ENCODE results near the gene SIDT2. TPM values are rescaled to one million over a fixed set of nuclear protein-coding genes. Genes with fewer than 3 reads are reported as not detected.
A peak's percentile ranks its signal among the peaks of the same experiment; 100 is the strongest.

The SIDT2 gene
- total RNA-seq, 1 experiment from 2014 or later: 37.0 TPM

DNA sequence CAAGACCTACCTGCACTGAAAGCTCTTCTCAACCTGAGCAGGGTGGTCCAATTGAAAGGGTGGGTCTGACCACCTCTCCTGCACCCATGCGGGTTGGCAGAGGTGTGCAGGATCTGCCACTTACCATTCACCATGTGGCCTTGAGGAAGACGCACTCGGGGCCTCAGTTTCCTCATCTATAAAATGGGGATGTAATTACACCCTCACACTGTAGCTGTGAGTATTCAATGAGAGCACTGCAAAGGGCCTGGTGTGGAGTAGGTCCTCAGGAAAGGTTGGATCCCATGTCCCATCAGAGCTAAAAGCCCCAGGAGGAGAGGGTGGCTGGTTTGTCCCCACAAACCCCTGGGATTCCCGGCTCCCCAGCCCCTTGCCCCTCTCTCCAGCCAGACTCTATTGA, 20.1 kb downstream of the SIDT2 start (continued):
- TF ChIP-seq CEBPB (IDR thresholded peaks at IDR 0.05; ENCODE audit: low read depth): no peak
- TF ChIP-seq SIN3A (IDR thresholded peaks at IDR 0.05; ENCODE audit: low read depth): no peak
- TF ChIP-seq, protein P1, sequence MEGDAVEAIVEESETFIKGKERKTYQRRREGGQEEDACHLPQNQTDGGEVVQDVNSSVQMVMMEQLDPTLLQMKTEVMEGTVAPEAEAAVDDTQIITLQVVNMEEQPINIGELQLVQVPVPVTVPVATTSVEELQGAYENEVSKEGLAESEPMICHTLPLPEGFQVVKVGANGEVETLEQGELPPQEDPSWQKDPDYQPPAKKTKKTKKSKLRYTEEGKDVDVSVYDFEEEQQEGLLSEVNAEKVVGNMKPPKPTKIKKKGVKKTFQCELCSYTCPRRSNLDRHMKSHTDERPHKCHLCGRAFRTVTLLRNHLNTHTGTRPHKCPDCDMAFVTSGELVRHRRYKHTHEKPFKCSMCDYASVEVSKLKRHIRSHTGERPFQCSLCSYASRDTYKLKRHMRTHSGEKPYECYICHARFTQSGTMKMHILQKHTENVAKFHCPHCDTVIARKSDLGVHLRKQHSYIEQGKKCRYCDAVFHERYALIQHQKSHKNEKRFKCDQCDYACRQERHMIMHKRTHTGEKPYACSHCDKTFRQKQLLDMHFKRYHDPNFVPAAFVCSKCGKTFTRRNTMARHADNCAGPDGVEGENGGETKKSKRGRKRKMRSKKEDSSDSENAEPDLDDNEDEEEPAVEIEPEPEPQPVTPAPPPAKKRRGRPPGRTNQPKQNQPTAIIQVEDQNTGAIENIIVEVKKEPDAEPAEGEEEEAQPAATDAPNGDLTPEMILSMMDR (IDR thresholded peaks at IDR 0.05 in 2 of 3, conservative IDR thresholded peaks at IDR 0.05 in 1 of 3; ENCODE audit: borderline replicate concordance in 1 of 3, insufficient read depth in 1 of 3, low read depth in 2 of 3, low read length in 2 of 3): no peak
- no peak for TF ChIP-seq FOSL1 (IDR thresholded peaks at IDR 0.05; ENCODE audit: low read depth)
- TF ChIP-seq ELF1 (IDR thresholded peaks at IDR 0.05; ENCODE audit: borderline replicate concordance, low read depth): no peak
- no peak for TF ChIP-seq EZH2 (IDR thresholded peaks at IDR 0.05)

GRCh38 chr11:117199053-117199915, 20.7 kb downstream of the SIDT2 start, which contains the start of gene TAGLN:
Gene TAGLN (plus strand): TSS chr11:117199370. CDS start chr11:117203014, 3,644 bp downstream.
- RAD21 ChIA-PET (ENCODE audit: low non-redundant PET in 1 of 2, low total read pairs in 2 of 2, uncharacterized antibody in 2 of 2, unreplicated experiment in 2 of 2): no interaction called here
- intact Hi-C loops (cut with micrococcal nuclease): no loop called here
- H3K79me2 ChIP-seq (ENCODE audit: insufficient read depth, low read length): no peaks in the 10 kb centered on the region
- H3K27me3 ChIP-seq (ENCODE audit: insufficient read depth, low read length): no peaks in the 10 kb centered on the region
- CTCF ChIA-PET: interaction anchor here (1.4 kb wide), 1 partner anchor 23 kb away, joined by 4 read pairs; no protein-coding TSS in a partner anchor
- ATAC-seq (peak; percentile 76), DNase-seq (ENCODE audit: low read depth, low spot score) (no peak)
- no peaks in the 10 kb centered on the region for H3K9me2 ChIP-seq (ENCODE audit: insufficient read depth)
- H3K36me3 ChIP-seq (ENCODE audit: control insufficient read depth in 1 of 2, insufficient read depth in 2 of 2, low read length in 2 of 2): no peaks in the 10 kb centered on the region
- H3K9ac ChIP-seq (ENCODE audit: low read length): peak within 1 kb of the TSS; percentile 35
- no peaks in the 10 kb centered on the region for H3K9me3 ChIP-seq (ENCODE audit: control insufficient read depth in 1 of 2, insufficient read depth in 1 of 2, low read depth in 1 of 2, low read length in 2 of 2)
- TF ChIP-seq ELF1 (IDR thresholded peaks at IDR 0.05; ENCODE audit: borderline replicate concordance, low read depth) (no peak), POLR2AphosphoS5 (IDR thresholded peaks at IDR 0.05; ENCODE audit: low read depth, low read length) (no peak), RAD21 (IDR thresholded peaks at IDR 0.05; ENCODE audit: low read depth) (no peak), SRF (IDR thresholded peaks at IDR 0.05; ENCODE audit: low read depth) (peak; percentile 84)
- TF ChIP-seq, protein P2, sequence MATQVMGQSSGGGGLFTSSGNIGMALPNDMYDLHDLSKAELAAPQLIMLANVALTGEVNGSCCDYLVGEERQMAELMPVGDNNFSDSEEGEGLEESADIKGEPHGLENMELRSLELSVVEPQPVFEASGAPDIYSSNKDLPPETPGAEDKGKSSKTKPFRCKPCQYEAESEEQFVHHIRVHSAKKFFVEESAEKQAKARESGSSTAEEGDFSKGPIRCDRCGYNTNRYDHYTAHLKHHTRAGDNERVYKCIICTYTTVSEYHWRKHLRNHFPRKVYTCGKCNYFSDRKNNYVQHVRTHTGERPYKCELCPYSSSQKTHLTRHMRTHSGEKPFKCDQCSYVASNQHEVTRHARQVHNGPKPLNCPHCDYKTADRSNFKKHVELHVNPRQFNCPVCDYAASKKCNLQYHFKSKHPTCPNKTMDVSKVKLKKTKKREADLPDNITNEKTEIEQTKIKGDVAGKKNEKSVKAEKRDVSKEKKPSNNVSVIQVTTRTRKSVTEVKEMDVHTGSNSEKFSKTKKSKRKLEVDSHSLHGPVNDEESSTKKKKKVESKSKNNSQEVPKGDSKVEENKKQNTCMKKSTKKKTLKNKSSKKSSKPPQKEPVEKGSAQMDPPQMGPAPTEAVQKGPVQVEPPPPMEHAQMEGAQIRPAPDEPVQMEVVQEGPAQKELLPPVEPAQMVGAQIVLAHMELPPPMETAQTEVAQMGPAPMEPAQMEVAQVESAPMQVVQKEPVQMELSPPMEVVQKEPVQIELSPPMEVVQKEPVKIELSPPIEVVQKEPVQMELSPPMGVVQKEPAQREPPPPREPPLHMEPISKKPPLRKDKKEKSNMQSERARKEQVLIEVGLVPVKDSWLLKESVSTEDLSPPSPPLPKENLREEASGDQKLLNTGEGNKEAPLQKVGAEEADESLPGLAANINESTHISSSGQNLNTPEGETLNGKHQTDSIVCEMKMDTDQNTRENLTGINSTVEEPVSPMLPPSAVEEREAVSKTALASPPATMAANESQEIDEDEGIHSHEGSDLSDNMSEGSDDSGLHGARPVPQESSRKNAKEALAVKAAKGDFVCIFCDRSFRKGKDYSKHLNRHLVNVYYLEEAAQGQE (IDR thresholded peaks at IDR 0.05; ENCODE audit: low read depth): no peak
- H3K4me1 ChIP-seq (ENCODE audit: control insufficient read depth in 1 of 2, insufficient read depth in 2 of 2, low read length in 2 of 2): peaks cover 13 to 26% of the 10 kb centered on the region in 2 experiments
- H4K20me1 ChIP-seq (ENCODE audit: insufficient read depth): no peaks in the 10 kb centered on the region
- BruUV-seq (replicated peaks): no TSS peak
- peak within 1 kb of the TSS; percentile 34; the same call in 1 of the 2 replicates for H3K27ac ChIP-seq (ENCODE audit: low read depth, low read length)
- H2AFZ ChIP-seq (ENCODE audit: low read depth, low read length, poor library complexity, severe bottlenecking): no peak within 1 kb of the TSS
- H3K4me2 ChIP-seq (ENCODE audit: low read length): peak within 1 kb of the TSS; percentile 58
- POLR2A ChIA-PET: no interaction called here
- peak within 1 kb of the TSS in 1 of 2 experiments; percentile 28; a peak in 1 of 4 replicates for H3K4me3 ChIP-seq (replicated peaks in 1 of 2; ENCODE audit: low read depth in 1 of 2, low read length in 2 of 2)
